H9 (cell line): ENCODE data around the gene ZNF385D. TPM values are rescaled to one million over a fixed set of nuclear protein-coding genes. Genes with fewer than 3 reads are reported as not detected.

Experiments
- DNase-seq: peaks from one replicate; pipeline ENCODE4 v3.0.0-alpha.2; 2017
- H2AFZ ChIP-seq: one replicate; pipeline ENCODE4 v1.6.1; 2013; ENCODE audit warnings: mild to moderate bottlenecking, low read length, control low read depth, moderate library complexity
- H2AK5ac ChIP-seq: 2 replicates; pipeline ENCODE4 v1.6.1; 2013; ENCODE audit warnings: low read length, control low read depth, mixed read lengths; ENCODE audit not compliant: insufficient read length
- H2BK120ac ChIP-seq: one replicate; pipeline ENCODE4 v1.6.1; 2013; ENCODE audit warnings: low read depth, mild to moderate bottlenecking, low read length, control low read depth, inconsistent platforms; ENCODE audit not compliant: poor library complexity, severe bottlenecking
- H2BK12ac ChIP-seq: 2 replicates; pipeline ENCODE4 v1.6.1; 2013; ENCODE audit warnings: low read length, control low read depth, mixed read lengths, low read depth; ENCODE audit not compliant: insufficient read length
- H2BK15ac ChIP-seq: 2 replicates; pipeline ENCODE4 v1.6.1; 2013; ENCODE audit warnings: low read depth, low read length, control low read depth
- H2BK20ac ChIP-seq: one replicate; pipeline ENCODE4 v1.6.1; 2013; ENCODE audit warnings: low read depth, mild to moderate bottlenecking, low read length, control low read depth, inconsistent platforms; ENCODE audit not compliant: poor library complexity, severe bottlenecking
- H2BK5ac ChIP-seq: 2 replicates; pipeline ENCODE4 v1.6.1; 2013; ENCODE audit warnings: low read length, control low read depth, mixed read lengths; ENCODE audit not compliant: insufficient read length
- H3K14ac ChIP-seq: 2 replicates; pipeline ENCODE4 v1.6.1; 2013; ENCODE audit warnings: low read length, control low read depth; ENCODE audit not compliant: insufficient read depth
- H3K18ac ChIP-seq: 2 replicates; pipeline ENCODE4 v1.6.1; 2013; ENCODE audit warnings: low read depth, mild to moderate bottlenecking, mixed read lengths, low read length, control low read depth; ENCODE audit not compliant: insufficient read length
- H3K23ac ChIP-seq: 2 replicates; pipeline ENCODE4 v1.6.1; 2013; ENCODE audit warnings: low read length, control low read depth, mixed read lengths, low read depth; ENCODE audit not compliant: insufficient read length
- H3K23me2 ChIP-seq: 2 replicates; pipeline ENCODE4 v1.6.1; 2013; ENCODE audit warnings: low read depth, mild to moderate bottlenecking, mixed read lengths, low read length, control low read depth; ENCODE audit not compliant: insufficient read length, poor library complexity, severe bottlenecking
- H3K27ac ChIP-seq: 2 replicates; pipeline ENCODE4 v1.5.1; 2013; ENCODE audit warnings: low read length, control low read depth, mixed read lengths, low read depth; ENCODE audit not compliant: insufficient read length
- H3K27me3 ChIP-seq: 2 replicates; pipeline ENCODE4 v1.6.1; 2013; ENCODE audit warnings: low read length, control low read depth, inconsistent platforms; ENCODE audit not compliant: insufficient read depth
- H3K4ac ChIP-seq: 2 replicates; pipeline ENCODE4 v1.6.1; 2013; ENCODE audit warnings: low read depth, mild to moderate bottlenecking, control low read depth, inconsistent platforms, low read length, moderate library complexity
- H3K4me1 ChIP-seq: 2 replicates; pipeline ENCODE4 v1.6.1; 2013; ENCODE audit warnings: low read length, control low read depth, inconsistent platforms; ENCODE audit not compliant: insufficient read depth
- H3K4me2 ChIP-seq: 2 replicates; pipeline ENCODE4 v1.6.1; 2013; ENCODE audit warnings: low read length, control low read depth, mixed read lengths; ENCODE audit not compliant: insufficient read length, insufficient read depth
- H3K56ac ChIP-seq: 2 replicates; pipeline ENCODE4 v1.6.1; 2013; ENCODE audit warnings: low read depth, mild to moderate bottlenecking, mixed read lengths, low read length, control low read depth; ENCODE audit not compliant: insufficient read length
- H3K79me1 ChIP-seq: 2 replicates; pipeline ENCODE4 v1.6.1; 2013; ENCODE audit warnings: low read depth, mild to moderate bottlenecking, moderate library complexity, low read length, control low read depth, inconsistent platforms; ENCODE audit not compliant: insufficient read depth, poor library complexity, severe bottlenecking
- H3K79me2 ChIP-seq: 2 replicates; pipeline ENCODE4 v1.6.1; 2013; ENCODE audit warnings: low read length, control low read depth, inconsistent platforms; ENCODE audit not compliant: insufficient read depth
- H3K9ac ChIP-seq: 2 replicates; pipeline ENCODE4 v1.6.1; 2013; ENCODE audit warnings: low read length, control low read depth, mixed read lengths; ENCODE audit not compliant: insufficient read length; ENCODE audit errors: extremely low read depth
- H3K9me3 ChIP-seq: one replicate; pipeline ENCODE4 v1.6.1; 2013; ENCODE audit warnings: low read depth, low read length, inconsistent platforms; ENCODE audit not compliant: control insufficient read depth
- H3T11ph ChIP-seq: one replicate; pipeline ENCODE4 v1.6.1; 2013; ENCODE audit warnings: mild to moderate bottlenecking, low read length, control low read depth, inconsistent platforms
- H4K20me1 ChIP-seq: one replicate; pipeline ENCODE4 v1.6.1; 2013; ENCODE audit not compliant: control insufficient read depth, insufficient read length, insufficient read depth
- H4K5ac ChIP-seq: 2 replicates; pipeline ENCODE4 v1.6.1; 2013; ENCODE audit warnings: low read depth, mild to moderate bottlenecking, mixed read lengths, low read length, control low read depth; ENCODE audit not compliant: insufficient read length
- H4K8ac ChIP-seq: replicated peaks from 2 replicates; pipeline ENCODE4 v1.6.1; 2013; ENCODE audit warnings: low read length, control low read depth, mixed read lengths, low read depth; ENCODE audit not compliant: insufficient read length
- H4K91ac ChIP-seq: 2 replicates; pipeline ENCODE4 v1.6.1; 2013; ENCODE audit warnings: low read depth, mild to moderate bottlenecking, moderate library complexity, mixed read lengths, low read length, control low read depth; ENCODE audit not compliant: insufficient read length
- H3K27ac Mint-ChIP-seq, 3 experiments: 2 replicates in 2 of 3; 3 replicates in 1 of 3; pipeline ENCODE4 v1.8.0; 2020 to 2021; ENCODE audit warnings: mixed read lengths in 3 of 3, mild to moderate bottlenecking in 1 of 3, moderate library complexity in 1 of 3
- H3K27me3 Mint-ChIP-seq: 2 replicates; pipeline ENCODE4 v1.8.0; 2021; ENCODE audit warnings: low read depth, mild to moderate bottlenecking, moderate library complexity, mixed read lengths
- H3K36me3 Mint-ChIP-seq, 3 experiments: 2 replicates in 2 of 3; 3 replicates in 1 of 3; pipeline ENCODE4 v1.8.0; 2020 to 2021; ENCODE audit warnings: low read depth in 3 of 3, mixed read lengths in 3 of 3; ENCODE audit not compliant: insufficient read depth in 1 of 3
- H3K4me1 Mint-ChIP-seq, 2 experiments: 2 replicates each; pipeline ENCODE4 v1.8.0; 2020; ENCODE audit warnings: mixed read lengths in 2 of 2
- H3K4me3 Mint-ChIP-seq, 2 experiments: 2 replicates in 1 of 2; 3 replicates in 1 of 2; pipeline ENCODE4 v1.8.0; 2020 to 2021; ENCODE audit warnings: mild to moderate bottlenecking in 2 of 2, mixed read lengths in 2 of 2, moderate library complexity in 1 of 2
- H3K9me3 Mint-ChIP-seq, 2 experiments: 2 replicates in 1 of 2; 3 replicates in 1 of 2; pipeline ENCODE4 v1.8.0; 2020; ENCODE audit warnings: mild to moderate bottlenecking in 2 of 2, mixed read lengths in 2 of 2, moderate library complexity in 1 of 2
- CTCF ChIP-seq: fragments of 200-600 bp; sonication (generic); conservative IDR thresholded peaks from 3 replicates; pipeline ENCODE4 v1.8.0; 2021; ENCODE audit warnings: antibody characterized with exemption, mild to moderate bottlenecking
- WGBS: extraction: QIAGEN DNeasy Blood & Tissue Kit; methylation state at CpG from one replicate; pipeline ENCODE4 v1.1.7; 2013; ENCODE audit warnings: missing lambda C conversion rate, low lambda C conversion rate, mixed read lengths; ENCODE audit not compliant: insufficient read length; ENCODE audit errors: extremely low coverage; 5-methylcytosine and 5-hydroxymethylcytosine counted together
- total RNA-seq: library from RNA; stranded (reverse); gene quantifications from 2 replicates; pipeline ENCODE4 v1.2.1, GENCODE V29; 2021

Gene ZNF385D
- total RNA-seq, 1 experiment from 2014 or later, result 1.5 TPM

- H4K20me1 ChIP-seq, result no peaks in the 10 kb centered on the region
- no peak overlapping the region for H3K14ac ChIP-seq
- H2AK5ac ChIP-seq, result no peak overlapping the region
- H2AFZ ChIP-seq, result no peak overlapping the region
- no peaks in the 10 kb centered on the region for H3K4me1 ChIP-seq
- H3K4me3 Mint-ChIP-seq, result no peak overlapping the region
- H2BK15ac ChIP-seq, result no peak overlapping the region
- H4K8ac ChIP-seq, result no peak overlapping the region
- no peak overlapping the region for H3K4ac ChIP-seq
- no peak for TF ChIP-seq CTCF
- H2BK5ac ChIP-seq, result no peak overlapping the region
- no peaks in the 10 kb centered on the region for H3K9me3 ChIP-seq
- no peak overlapping the region for H3K56ac ChIP-seq
- peaks cover 4 to 5% of the 10 kb centered on the region in 2 experiments for H3K4me1 Mint-ChIP-seq
- H3K23me2 ChIP-seq, result no peaks in the 10 kb centered on the region
- no peaks in the 10 kb centered on the region for H3K27me3 Mint-ChIP-seq
- H3K27ac ChIP-seq, result no peak overlapping the region
- H3K18ac ChIP-seq, result no peak overlapping the region
- no peak overlapping the region for H3K23ac ChIP-seq
- no CpG with 5 or more reads among the region's 6 CpGs for WGBS
- no peak overlapping the region for H2BK120ac ChIP-seq
- H2BK20ac ChIP-seq, result no peak overlapping the region
- H3T11ph ChIP-seq, result no peak overlapping the region
- H2BK12ac ChIP-seq, result no peak overlapping the region
- H3K27me3 ChIP-seq, result no peaks in the 10 kb centered on the region
- DNase-seq, result no peak
- H4K91ac ChIP-seq, result no peak overlapping the region
- H3K4me2 ChIP-seq, result no peak overlapping the region
- no peak overlapping the region for H3K27ac Mint-ChIP-seq
- H4K5ac ChIP-seq, result no peak overlapping the region
- H3K9me3 Mint-ChIP-seq, result no peaks in the 10 kb centered on the region
- H3K79me1 ChIP-seq, result no peaks in the 10 kb centered on the region
- no peak overlapping the region for H3K9ac ChIP-seq
- no peaks in the 10 kb centered on the region for H3K36me3 Mint-ChIP-seq
- no peaks in the 10 kb centered on the region for H3K79me2 ChIP-seq
These were observed 317.3 kb downstream of the ZNF385D start for GRCh38 chr3:21433751-21434150.
